ENCODE data around the gene ST6GAL1.
"Not testable (repeated sequence)": the region's sequence is repeated elsewhere in the genome, so short reads cannot be mapped to it uniquely, and the experiment has no call there.

DNA sequence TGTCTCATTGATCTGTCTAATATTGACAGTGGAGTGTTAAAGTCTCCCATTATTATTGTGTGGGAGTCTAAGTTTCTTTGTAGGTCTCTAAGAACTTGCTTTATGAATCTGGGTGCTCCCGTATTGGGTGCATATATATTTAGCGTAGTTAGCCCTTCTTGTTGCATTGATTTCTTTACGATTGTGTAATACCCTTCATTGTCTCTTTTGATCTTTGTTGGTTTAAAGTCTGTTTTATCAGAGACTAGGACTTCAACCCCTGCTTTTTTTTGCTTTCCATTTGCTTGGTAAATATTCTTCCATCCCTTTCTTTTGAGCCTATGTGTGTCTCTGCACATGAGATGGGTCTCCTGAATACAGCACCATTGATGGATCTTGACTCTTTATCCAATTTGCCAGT, 23.3 kb upstream of the ST6GAL1 start:
- TF ChIP-seq, protein P1, sequence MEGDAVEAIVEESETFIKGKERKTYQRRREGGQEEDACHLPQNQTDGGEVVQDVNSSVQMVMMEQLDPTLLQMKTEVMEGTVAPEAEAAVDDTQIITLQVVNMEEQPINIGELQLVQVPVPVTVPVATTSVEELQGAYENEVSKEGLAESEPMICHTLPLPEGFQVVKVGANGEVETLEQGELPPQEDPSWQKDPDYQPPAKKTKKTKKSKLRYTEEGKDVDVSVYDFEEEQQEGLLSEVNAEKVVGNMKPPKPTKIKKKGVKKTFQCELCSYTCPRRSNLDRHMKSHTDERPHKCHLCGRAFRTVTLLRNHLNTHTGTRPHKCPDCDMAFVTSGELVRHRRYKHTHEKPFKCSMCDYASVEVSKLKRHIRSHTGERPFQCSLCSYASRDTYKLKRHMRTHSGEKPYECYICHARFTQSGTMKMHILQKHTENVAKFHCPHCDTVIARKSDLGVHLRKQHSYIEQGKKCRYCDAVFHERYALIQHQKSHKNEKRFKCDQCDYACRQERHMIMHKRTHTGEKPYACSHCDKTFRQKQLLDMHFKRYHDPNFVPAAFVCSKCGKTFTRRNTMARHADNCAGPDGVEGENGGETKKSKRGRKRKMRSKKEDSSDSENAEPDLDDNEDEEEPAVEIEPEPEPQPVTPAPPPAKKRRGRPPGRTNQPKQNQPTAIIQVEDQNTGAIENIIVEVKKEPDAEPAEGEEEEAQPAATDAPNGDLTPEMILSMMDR (IDR thresholded peaks at IDR 0.05) = not testable (repeated sequence)
- not testable (repeated sequence) for TF ChIP-seq POLR2AphosphoS5, EP300 (IDR thresholded peaks at IDR 0.05)

All from gastroesophageal sphincter (tissue), 3 donors.